IPS-20b (cell line): ENCODE measurements around the gene SLC14A1.

Experiments used
- H3K27ac ChIP-seq: one replicate; pipeline ENCODE4 v1.5.1; 2013; ENCODE audit warnings: low read length
- H3K27me3 ChIP-seq: 2 replicates; pipeline ENCODE4 v1.6.1; 2013; ENCODE audit warnings: mild to moderate bottlenecking, low read length, inconsistent platforms; ENCODE audit not compliant: insufficient read depth
- H3K36me3 ChIP-seq: 2 replicates; pipeline ENCODE4 v1.6.1; 2013; ENCODE audit warnings: low read depth, mild to moderate bottlenecking, inconsistent platforms, low read length, moderate library complexity; ENCODE audit not compliant: insufficient read depth
- H3K4me1 ChIP-seq: 2 replicates; pipeline ENCODE4 v1.6.1; 2013; ENCODE audit warnings: mild to moderate bottlenecking, control low read depth, inconsistent platforms, low read length, moderate library complexity; ENCODE audit not compliant: insufficient read depth
- H3K4me3 ChIP-seq: 2 replicates; pipeline ENCODE4 v1.5.1; 2013; ENCODE audit warnings: mild to moderate bottlenecking, low read length, inconsistent platforms
- H3K9ac ChIP-seq: 2 replicates; pipeline ENCODE4 v1.6.1; 2013; ENCODE audit warnings: low read depth, mild to moderate bottlenecking, inconsistent platforms, low read length, moderate library complexity
- H3K9me3 ChIP-seq: 2 replicates; pipeline ENCODE4 v1.6.1; 2013; ENCODE audit warnings: mild to moderate bottlenecking, low read depth, low read length, inconsistent platforms; ENCODE audit not compliant: insufficient read depth

The SLC14A1 gene

GRCh38 chr18:45689396-45689795 lies 34.6 kb upstream of the SLC14A1 start:
- Histone ChIP-seq H3K4me1 (peaks cover 12% of the 10 kb centered on the region), H3K4me3 (no peak overlapping the region), H3K27ac (no peak overlapping the region), H3K9ac (no peak overlapping the region), H3K36me3 (no peaks in the 10 kb centered on the region), H3K27me3 (no peaks in the 10 kb centered on the region), H3K9me3 (peaks cover 8% of the 10 kb centered on the region)

DNA sequence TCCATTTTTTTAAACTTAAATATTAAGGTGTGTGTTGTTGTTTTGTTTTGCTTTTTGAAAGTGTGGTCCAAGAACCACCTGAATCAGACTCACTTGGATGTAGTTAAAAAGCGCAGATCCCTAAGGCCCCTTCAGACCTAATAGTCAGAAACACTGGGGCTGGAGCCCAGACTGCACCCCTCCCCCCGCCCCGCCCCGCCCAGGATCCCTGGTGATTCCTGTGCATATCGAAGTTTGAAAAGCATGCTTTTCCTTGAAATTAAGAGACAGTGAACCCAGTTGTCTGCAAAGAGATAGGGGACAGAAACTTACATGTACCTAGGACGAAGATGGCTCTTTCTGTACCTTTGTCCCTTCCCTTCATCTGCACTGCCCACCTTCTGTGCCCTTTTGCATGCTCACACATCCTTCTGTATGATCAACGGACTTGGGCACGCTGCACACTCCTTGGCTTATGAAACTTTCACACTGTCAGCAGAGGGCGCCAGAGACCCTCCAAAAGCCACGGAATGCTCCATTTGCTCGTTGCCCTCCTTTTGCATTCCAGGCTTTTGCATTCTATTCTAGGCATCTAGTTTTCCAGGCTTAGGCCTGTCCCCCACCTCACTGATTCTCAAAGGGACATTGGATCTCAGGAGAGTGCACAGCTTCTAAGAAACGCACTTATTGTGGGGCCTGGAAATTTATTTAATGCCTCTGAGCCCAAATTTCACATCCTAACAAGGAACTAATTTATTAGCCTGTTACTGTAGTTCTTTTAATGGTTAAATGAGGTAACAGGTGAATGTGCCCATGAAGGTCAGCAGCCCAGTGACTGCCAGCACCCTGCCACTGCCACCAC lies 32.8 kb upstream of the SLC14A1 start:
- Histone ChIP-seq H3K4me3 (peak overlapping the region; percentile 40), H3K9ac (no peak overlapping the region), H3K27ac (no peak overlapping the region)

GRCh38 chr18:45691816-45692179 lies 32.2 kb upstream of the SLC14A1 start:
- H3K9me3 ChIP-seq = peaks cover 11% of the 10 kb centered on the region
- no peak overlapping the region for H3K4me3 ChIP-seq

More for the DNA sequence above, 32.8 kb upstream of the SLC14A1 start:
- Histone ChIP-seq H3K36me3 (no peaks in the 10 kb centered on the region), H3K9me3 (peaks cover 11% of the 10 kb centered on the region), H3K27me3 (no peaks in the 10 kb centered on the region), H3K4me1 (peaks cover 7% of the 10 kb centered on the region; the same call in 1 of the 2 replicates)

GRCh38 chr18:45702708-45703265 lies 21.2 kb upstream of the SLC14A1 start:
- H3K27me3 ChIP-seq = no peaks in the 10 kb centered on the region
- no peak overlapping the region for H3K9ac ChIP-seq
- peaks cover 28% of the 10 kb centered on the region for H3K9me3 ChIP-seq
- no peak overlapping the region for H3K27ac ChIP-seq
- H3K4me3 ChIP-seq = no peak overlapping the region
- no peaks in the 10 kb centered on the region for H3K4me1 ChIP-seq
- H3K36me3 ChIP-seq = no peaks in the 10 kb centered on the region

More at GRCh38 chr18:45691816-45692179, 32.2 kb upstream of the SLC14A1 start:
- Histone ChIP-seq H3K27me3 (no peaks in the 10 kb centered on the region), H3K4me1 (peaks cover 1% of the 10 kb centered on the region; the same call in 1 of the 2 replicates), H3K27ac (no peak overlapping the region), H3K36me3 (no peaks in the 10 kb centered on the region), H3K9ac (no peak overlapping the region)

GRCh38 chr18:45708831-45709230 lies 15.2 kb upstream of the SLC14A1 start:
- no peaks in the 10 kb centered on the region for H3K4me1 ChIP-seq
- H3K9me3 ChIP-seq = peaks cover 16% of the 10 kb centered on the region
- H3K36me3 ChIP-seq = no peaks in the 10 kb centered on the region
- no peak overlapping the region for H3K27ac ChIP-seq
- no peak overlapping the region for H3K9ac ChIP-seq
- no peak overlapping the region for H3K4me3 ChIP-seq
- H3K27me3 ChIP-seq = no peaks in the 10 kb centered on the region

GRCh38 chr18:45712061-45712460 lies 11.9 kb upstream of the SLC14A1 start:
- Histone ChIP-seq H3K4me1 (no peaks in the 10 kb centered on the region), H3K36me3 (no peaks in the 10 kb centered on the region), H3K27ac (no peak overlapping the region), H3K9me3 (peaks cover 10% of the 10 kb centered on the region; the same call in 1 of the 2 replicates), H3K4me3 (no peak overlapping the region), H3K9ac (no peak overlapping the region), H3K27me3 (no peaks in the 10 kb centered on the region)

GRCh38 chr18:45713239-45713638 lies 10.7 kb upstream of the SLC14A1 start:
- peaks cover 8% of the 10 kb centered on the region; the same call in 1 of the 2 replicates for H3K9me3 ChIP-seq
- H3K36me3 ChIP-seq = no peaks in the 10 kb centered on the region
- H3K4me1 ChIP-seq = no peaks in the 10 kb centered on the region
- H3K9ac ChIP-seq = no peak overlapping the region
- H3K4me3 ChIP-seq = no peak overlapping the region
- H3K27ac ChIP-seq = no peak overlapping the region
- no peaks in the 10 kb centered on the region for H3K27me3 ChIP-seq

DNA sequence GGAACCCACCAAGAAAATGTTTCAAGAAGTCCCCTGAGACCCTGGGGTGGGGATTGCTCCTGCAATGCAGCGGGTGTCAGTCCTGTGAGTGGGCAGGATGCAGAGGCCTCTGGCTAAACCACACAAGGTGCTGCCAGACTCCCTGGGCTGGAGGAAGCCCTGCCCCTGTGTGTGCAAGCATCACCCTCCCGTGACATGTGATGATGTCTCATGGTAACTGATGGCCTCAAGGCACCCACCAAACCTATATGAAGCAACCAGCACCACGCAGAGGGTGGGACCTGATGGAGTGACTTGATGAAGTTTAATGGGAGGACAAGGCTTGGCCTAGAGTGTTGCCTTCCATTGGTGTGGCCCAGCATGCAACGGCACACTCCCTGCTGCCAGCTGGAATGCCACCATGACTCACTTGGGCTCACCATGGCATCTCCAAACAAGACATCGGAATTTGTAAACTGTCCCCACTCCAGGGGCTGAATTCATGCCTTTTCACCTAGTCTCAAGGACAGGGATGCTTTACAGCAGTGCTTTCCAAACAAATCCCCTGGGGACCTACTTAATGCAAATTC lies 8.7 kb upstream of the SLC14A1 start:
- Histone ChIP-seq H3K4me1 (no peaks in the 10 kb centered on the region), H3K27ac (no peak overlapping the region), H3K9ac (no peak overlapping the region), H3K4me3 (no peak overlapping the region), H3K9me3 (no peaks in the 10 kb centered on the region), H3K27me3 (no peaks in the 10 kb centered on the region), H3K36me3 (no peaks in the 10 kb centered on the region)

DNA sequence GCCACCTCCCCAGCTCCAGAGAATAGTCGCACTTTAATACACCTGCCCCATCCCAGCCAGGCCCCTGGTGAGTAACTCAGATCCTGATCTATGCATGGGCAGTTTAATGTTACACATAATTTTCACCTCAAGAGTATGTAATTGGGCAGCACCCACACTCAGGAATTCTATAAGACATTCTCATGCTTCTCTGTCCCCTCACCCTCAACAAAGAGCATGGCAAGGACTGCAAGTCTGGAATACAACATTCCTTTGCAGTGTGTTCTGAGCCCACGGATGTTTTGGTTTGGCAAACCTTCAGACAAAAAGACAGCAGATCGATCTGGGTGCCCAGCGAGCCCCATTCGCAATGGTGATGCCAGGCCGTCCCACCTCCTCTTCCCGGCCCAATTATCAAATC lies 4.9 kb upstream of the SLC14A1 start:
- no peaks in the 10 kb centered on the region for H3K9me3 ChIP-seq
- H3K4me1 ChIP-seq = no peaks in the 10 kb centered on the region
- no peak overlapping the region for H3K9ac ChIP-seq
- no peaks in the 10 kb centered on the region for H3K27me3 ChIP-seq
- no peak overlapping the region for H3K27ac ChIP-seq
- no peaks in the 10 kb centered on the region for H3K36me3 ChIP-seq
- H3K4me3 ChIP-seq = no peak overlapping the region

DNA sequence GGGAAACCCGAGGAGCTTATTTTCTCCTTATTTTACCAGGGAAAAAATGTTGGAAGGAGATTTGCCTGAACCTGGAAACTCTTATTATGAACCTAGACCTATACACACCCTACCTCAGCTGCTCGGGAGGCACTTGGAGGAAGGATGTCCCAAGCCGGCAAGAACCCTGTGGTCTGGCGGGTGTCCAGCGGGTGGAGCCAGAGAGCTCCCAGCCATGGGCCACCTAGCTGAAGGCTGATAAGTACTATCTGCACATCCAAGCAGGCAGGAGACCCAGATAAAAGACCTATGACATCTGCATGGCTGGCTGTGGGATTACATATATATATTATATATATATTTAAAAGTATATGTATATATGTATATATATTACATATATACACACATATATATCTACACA lies 1.1 kb upstream of the SLC14A1 start:
- Histone ChIP-seq H3K27ac (no peak overlapping the region), H3K4me1 (no peaks in the 10 kb centered on the region), H3K9me3 (no peaks in the 10 kb centered on the region), H3K27me3 (no peaks in the 10 kb centered on the region; the same call in 1 of the 2 replicates), H3K4me3 (no peak overlapping the region), H3K9ac (no peak overlapping the region), H3K36me3 (no peaks in the 10 kb centered on the region)

DNA sequence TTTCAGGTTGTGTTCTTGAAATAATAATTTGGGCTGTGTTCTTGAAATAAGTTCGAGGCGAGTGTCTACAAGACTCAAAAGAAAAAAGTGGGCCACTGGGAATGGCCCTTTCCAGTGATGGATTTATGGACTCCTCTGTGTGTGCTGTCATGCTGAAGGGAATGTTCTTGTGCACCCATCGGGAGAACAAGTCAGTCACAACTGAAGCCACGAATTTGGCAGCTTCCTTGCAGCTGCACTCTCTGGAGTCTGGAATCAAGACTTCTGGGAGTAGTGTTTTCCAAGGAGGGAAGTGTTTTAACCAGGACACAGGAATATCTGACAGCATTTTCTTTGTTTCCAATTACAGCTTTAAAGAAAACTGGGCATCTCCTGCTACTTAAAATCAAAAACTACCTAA lies 620 bp downstream of the SLC14A1 start:
- Histone ChIP-seq H3K27ac (no peak overlapping the region), H3K36me3 (no peaks in the 10 kb centered on the region), H3K9ac (no peak overlapping the region), H3K27me3 (no peaks in the 10 kb centered on the region; the same call in 1 of the 2 replicates), H3K4me1 (no peaks in the 10 kb centered on the region), H3K9me3 (no peaks in the 10 kb centered on the region), H3K4me3 (no peak overlapping the region)

- H3K4me3 ChIP-seq = no peak overlapping the region
- H3K9me3 ChIP-seq = no peaks in the 10 kb centered on the region
- no peaks in the 10 kb centered on the region for H3K36me3 ChIP-seq
- no peaks in the 10 kb centered on the region; the same call in 1 of the 2 replicates for H3K27me3 ChIP-seq
- H3K4me1 ChIP-seq = no peaks in the 10 kb centered on the region
- H3K27ac ChIP-seq = no peak overlapping the region
- no peak overlapping the region for H3K9ac ChIP-seq
Observed at GRCh38 chr18:45725336-45725735, 1.4 kb downstream of the SLC14A1 start.
